Caco-2 (cell line): Measurements from ENCODE around the gene CSNK2A3. TPM values are rescaled to one million over a fixed set of nuclear protein-coding genes. Genes with fewer than 3 reads are reported as not detected.

Experiments
- BruUV-seq: library from RNA; stranded (reverse); fragments of 400-500 nt; replicated peaks from 2 replicates; lab custom pipeline; 2021; lab: Mats Ljungman, UMichigan
- CTCF ChIA-PET: fragments of 300-600 bp; sonication (Branson Sonifier 250); formaldehyde crosslinking; loops from one replicate; lab custom pipeline; 2022; ENCODE audit warnings: antibody characterized with exemption; lab: Charles Lee
- POLR2A ChIA-PET: fragments of 300-600 bp; sonication (Branson Sonifier 250); formaldehyde crosslinking; loops from one replicate; lab custom pipeline; 2022; ENCODE audit warnings: antibody characterized with exemption; lab: Charles Lee
- DNase-seq, 2 experiments: peaks; one replicate each; pipeline versions ENCODE4 v3.0.0 to v3.0.0-alpha.2; 2020 to 2022
- H3K27me3 ChIP-seq: replicated peaks from 2 replicates; pipeline ENCODE4 v1.6.0; 2011; ENCODE audit warnings: low read length; ENCODE audit not compliant: control insufficient read depth, insufficient read depth
- H3K36me3 ChIP-seq: 2 replicates; pipeline ENCODE4 v1.5.1; 2011; ENCODE audit warnings: low read length; ENCODE audit not compliant: control insufficient read depth, insufficient read depth
- H3K4me1 ChIP-seq: fragments of 250-450 bp; sonication (Bioruptor Pico); 2 replicates; pipeline ENCODE4 v1.5.1; 2020; ENCODE audit warnings: mild to moderate bottlenecking
- H3K4me3 ChIP-seq: 2 replicates; pipeline ENCODE4 v1.5.1; 2011; ENCODE audit warnings: low read depth, mild to moderate bottlenecking, control low read depth, low read length
- H3K9me3 ChIP-seq: fragments of 250-450 bp; sonication (Bioruptor Pico); 2 replicates; pipeline ENCODE4 v1.5.1; 2020; ENCODE audit warnings: mild to moderate bottlenecking, moderate library complexity
- H3K27ac Mint-ChIP-seq: one replicate; pipeline ENCODE4 v1.8.0; 2022; ENCODE audit warnings: mixed read lengths; ENCODE audit not compliant: unreplicated experiment
- H3K27me3 Mint-ChIP-seq: one replicate; pipeline ENCODE4 v1.8.0; 2022; ENCODE audit warnings: mixed read lengths; ENCODE audit not compliant: insufficient read depth, unreplicated experiment
- H3K36me3 Mint-ChIP-seq: one replicate; pipeline ENCODE4 v1.8.0; 2022; ENCODE audit warnings: mild to moderate bottlenecking, mixed read lengths; ENCODE audit not compliant: insufficient read depth, unreplicated experiment
- H3K4me1 Mint-ChIP-seq: one replicate; pipeline ENCODE4 v1.8.0; 2022; ENCODE audit warnings: low read depth, mixed read lengths; ENCODE audit not compliant: unreplicated experiment
- H3K4me3 Mint-ChIP-seq: one replicate; pipeline ENCODE4 v1.8.0; 2022; ENCODE audit warnings: mild to moderate bottlenecking, moderate library complexity, mixed read lengths; ENCODE audit not compliant: unreplicated experiment
- H3K9me3 Mint-ChIP-seq: one replicate; pipeline ENCODE4 v1.8.0; 2022; ENCODE audit warnings: mixed read lengths; ENCODE audit not compliant: unreplicated experiment
- CTCF ChIP-seq, 2 experiments: fragments of 200-600 bp in 1 of 2; IDR thresholded peaks; 1 replicate in 1 of 2; 2 replicates in 1 of 2; pipeline versions ENCODE4 v1.5.1 to v1.8.0; 2011 to 2022; ENCODE audit warnings: antibody characterized with exemption in 1 of 2, control low read depth in 1 of 2, inconsistent platforms in 1 of 2, low read depth in 1 of 2, low read length in 1 of 2, mild to moderate bottlenecking in 1 of 2, moderate library complexity in 1 of 2; ENCODE audit not compliant: insufficient read depth in 1 of 2, severe bottlenecking in 1 of 2, unreplicated experiment in 1 of 2
- intact Hi-C: fragments of 100-400 bp; cut with micrococcal nuclease; formaldehyde crosslinking; loops from one replicate; pipeline ENCODE4 v1.10.0; 2022; ENCODE audit not compliant: unreplicated experiment
- total RNA-seq: library from RNA; stranded (reverse); gene quantifications from 2 replicates; pipeline ENCODE4 v1.2.3, GENCODE V29; 2022

Gene CSNK2A3
- total RNA-seq, 1 experiment from 2014 or later, result 0.75 TPM

- H3K9me3 Mint-ChIP-seq, result no peaks in the 10 kb centered on the region
- no peaks in the 10 kb centered on the region for H3K4me1 Mint-ChIP-seq
- H3K27ac Mint-ChIP-seq, result no peak overlapping the region
- ChIA-PET CTCF (no interaction called here), POLR2A (no interaction called here)
- DNase-seq, result no peak
- Histone ChIP-seq H3K27me3 (no peaks in the 10 kb centered on the region), H3K4me3 (no peak overlapping the region), H3K36me3 (no peaks in the 10 kb centered on the region), H3K9me3 (no peaks in the 10 kb centered on the region), H3K4me1 (no peaks in the 10 kb centered on the region)
- TF ChIP-seq CTCF (IDR thresholded peaks at IDR 0.05; ENCODE audit: insufficient read depth in 1 of 2, low read depth in 1 of 2, low read length in 1 of 2, severe bottlenecking in 1 of 2, unreplicated experiment in 1 of 2), result no peak
- no peaks in the 10 kb centered on the region for H3K36me3 Mint-ChIP-seq
- H3K4me3 Mint-ChIP-seq, result no peak overlapping the region
- intact Hi-C loops, result no loop called here
- H3K27me3 Mint-ChIP-seq, result peaks cover 21% of the 10 kb centered on the region
- no TSS peak for BruUV-seq
Measured at GRCh38 chr11:11304550-11304949, 48.5 kb downstream of the CSNK2A3 start.

GRCh38 chr11:11302565-11302964, 50.5 kb downstream of the CSNK2A3 start:
- no peak for TF ChIP-seq CTCF (IDR thresholded peaks at IDR 0.05; ENCODE audit: insufficient read depth in 1 of 2, low read depth in 1 of 2, low read length in 1 of 2, severe bottlenecking in 1 of 2, unreplicated experiment in 1 of 2)
- BruUV-seq, result no TSS peak

More at GRCh38 chr11:11302565-11302964, 50.5 kb downstream of the CSNK2A3 start:
- H3K4me1 Mint-ChIP-seq, result no peaks in the 10 kb centered on the region
- no peaks in the 10 kb centered on the region for H3K4me1 ChIP-seq
- H3K36me3 ChIP-seq, result no peaks in the 10 kb centered on the region
- no peaks in the 10 kb centered on the region for H3K9me3 ChIP-seq
- intact Hi-C loops, result no loop called here
- no peaks in the 10 kb centered on the region for H3K36me3 Mint-ChIP-seq
- 0 out of 2 replicates have a peak, but pooled peaks cover 1% of the 10 kb centered on the region for H3K27me3 ChIP-seq
- DNase-seq, result no peak
- no peak overlapping the region for H3K4me3 ChIP-seq
- POLR2A ChIA-PET, result no interaction called here
- CTCF ChIA-PET, result no interaction called here
- H3K9me3 Mint-ChIP-seq, result no peaks in the 10 kb centered on the region
- no peak overlapping the region for H3K27ac Mint-ChIP-seq
- H3K4me3 Mint-ChIP-seq, result no peak overlapping the region
- peaks cover 15% of the 10 kb centered on the region for H3K27me3 Mint-ChIP-seq
